ENCODE measurements around the gene PRH2. TPM values are rescaled to one million over a fixed set of nuclear protein-coding genes. Genes with fewer than 3 reads are reported as not detected.
A peak's percentile ranks its signal among the peaks of the same experiment; 100 is the strongest.

Gene PRH2
- total and polyA plus RNA-seq, 2 donors from 2014 or later, result not detected

- no peak for FAIRE-seq
- DNase-seq, result no peak
- Histone ChIP-seq H3K4me1 (ENCODE audit: control insufficient read depth in 2 of 3, insufficient read depth in 2 of 3, low read depth in 1 of 3, low read length in 3 of 3) (no peaks in the 10 kb centered on the region), H3K27ac (ENCODE audit: low read depth in 2 of 2, low read length in 2 of 2) (no peak overlapping the region), H3K36me3 (ENCODE audit: control insufficient read depth in 2 of 3, insufficient read depth in 3 of 3, low read length in 3 of 3) (no peaks in the 10 kb centered on the region), H3K27me3 (ENCODE audit: control insufficient read depth, insufficient read depth, low read length) (no peaks in the 10 kb centered on the region), H3K4me3 (ENCODE audit: low read length in 3 of 3) (no peak overlapping the region), H3K9ac (ENCODE audit: low read length in 3 of 3) (no peak overlapping the region), H3K9me3 (ENCODE audit: control insufficient read depth in 2 of 3, insufficient read depth in 1 of 3, low read length in 3 of 3) (no peaks in the 10 kb centered on the region)
- intact Hi-C loops (cut with DNase I), result no loop called here
- TF ChIP-seq, protein P1, sequence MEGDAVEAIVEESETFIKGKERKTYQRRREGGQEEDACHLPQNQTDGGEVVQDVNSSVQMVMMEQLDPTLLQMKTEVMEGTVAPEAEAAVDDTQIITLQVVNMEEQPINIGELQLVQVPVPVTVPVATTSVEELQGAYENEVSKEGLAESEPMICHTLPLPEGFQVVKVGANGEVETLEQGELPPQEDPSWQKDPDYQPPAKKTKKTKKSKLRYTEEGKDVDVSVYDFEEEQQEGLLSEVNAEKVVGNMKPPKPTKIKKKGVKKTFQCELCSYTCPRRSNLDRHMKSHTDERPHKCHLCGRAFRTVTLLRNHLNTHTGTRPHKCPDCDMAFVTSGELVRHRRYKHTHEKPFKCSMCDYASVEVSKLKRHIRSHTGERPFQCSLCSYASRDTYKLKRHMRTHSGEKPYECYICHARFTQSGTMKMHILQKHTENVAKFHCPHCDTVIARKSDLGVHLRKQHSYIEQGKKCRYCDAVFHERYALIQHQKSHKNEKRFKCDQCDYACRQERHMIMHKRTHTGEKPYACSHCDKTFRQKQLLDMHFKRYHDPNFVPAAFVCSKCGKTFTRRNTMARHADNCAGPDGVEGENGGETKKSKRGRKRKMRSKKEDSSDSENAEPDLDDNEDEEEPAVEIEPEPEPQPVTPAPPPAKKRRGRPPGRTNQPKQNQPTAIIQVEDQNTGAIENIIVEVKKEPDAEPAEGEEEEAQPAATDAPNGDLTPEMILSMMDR (IDR thresholded peaks at IDR 0.05; ENCODE audit: borderline replicate concordance, extremely low read depth, insufficient read depth), result no peak
Measured at GRCh38 chr12:10940389-10940788, 11.4 kb downstream of the PRH2 start.

- H3K27me3 ChIP-seq (ENCODE audit: control insufficient read depth, insufficient read depth, low read length), result no peaks in the 10 kb centered on the region
- DNase-seq, result no peak
- TF ChIP-seq, protein P1 (IDR thresholded peaks at IDR 0.05; ENCODE audit: borderline replicate concordance, extremely low read depth, insufficient read depth), result no peak
- H3K4me3 ChIP-seq (ENCODE audit: low read length in 3 of 3), result no peak overlapping the region
- H3K4me1 ChIP-seq (ENCODE audit: control insufficient read depth in 2 of 3, insufficient read depth in 2 of 3, low read depth in 1 of 3, low read length in 3 of 3), result no peaks in the 10 kb centered on the region
- no peaks in the 10 kb centered on the region for H3K36me3 ChIP-seq (ENCODE audit: control insufficient read depth in 2 of 3, insufficient read depth in 3 of 3, low read length in 3 of 3)
- no peaks in the 10 kb centered on the region for H3K9me3 ChIP-seq (ENCODE audit: control insufficient read depth in 2 of 3, insufficient read depth in 1 of 3, low read length in 3 of 3)
- H3K27ac ChIP-seq (ENCODE audit: low read depth in 2 of 2, low read length in 2 of 2), result no peak overlapping the region
- H3K9ac ChIP-seq (ENCODE audit: low read length in 3 of 3), result no peak overlapping the region
- peak; percentile 82 for FAIRE-seq
- intact Hi-C loops (cut with DNase I), result no loop called here
Measured at GRCh38 chr12:10941369-10941768, 12.3 kb downstream of the PRH2 start.

GRCh38 chr12:10941916-10942607 is 13.0 kb downstream of the PRH2 start:
- H3K27me3 ChIP-seq (ENCODE audit: control insufficient read depth, insufficient read depth, low read length), result no peaks in the 10 kb centered on the region
- H3K4me1 ChIP-seq (ENCODE audit: control insufficient read depth in 2 of 3, insufficient read depth in 2 of 3, low read depth in 1 of 3, low read length in 3 of 3), result no peaks in the 10 kb centered on the region
- TF ChIP-seq, protein P1 (IDR thresholded peaks at IDR 0.05; ENCODE audit: borderline replicate concordance, extremely low read depth, insufficient read depth), result no peak
- DNase-seq (peak in 3 of 5 donors; percentile 16 to 78 (median 17)), FAIRE-seq (no peak)
- H3K9ac ChIP-seq (ENCODE audit: low read length in 3 of 3), result no peak overlapping the region
- intact Hi-C loops (cut with DNase I), result no loop called here
- no peaks in the 10 kb centered on the region for H3K36me3 ChIP-seq (ENCODE audit: control insufficient read depth in 2 of 3, insufficient read depth in 3 of 3, low read length in 3 of 3)
- H3K27ac ChIP-seq (ENCODE audit: low read depth in 2 of 2, low read length in 2 of 2), result no peak overlapping the region
- no peak overlapping the region for H3K4me3 ChIP-seq (ENCODE audit: low read length in 3 of 3)
- H3K9me3 ChIP-seq (ENCODE audit: control insufficient read depth in 2 of 3, insufficient read depth in 1 of 3, low read length in 3 of 3), result peaks cover 0 to 2% (median 0%) of the 10 kb centered on the region in 3 donors

All from kidney (tissue), 14 donors.